ENCODE results near the gene ZCCHC14.
"Not testable (repeated sequence)": the region's sequence is repeated elsewhere in the genome, so short reads cannot be mapped to it uniquely, and the experiment has no call there.

The ZCCHC14 gene

GRCh38 chr16:87391324-87391949, 101.4 kb downstream of the ZCCHC14 start:
- Histone ChIP-seq H3K4me1 (ENCODE audit: control insufficient read depth, insufficient read depth, low read length) (peaks cover 21% of the 10 kb centered on the region), H3K27ac (ENCODE audit: low read depth, low read length) (peak overlapping the region; percentile 98), H3K36me3 (ENCODE audit: control insufficient read depth, insufficient read depth, low read length) (no peaks in the 10 kb centered on the region), H3K27me3 (ENCODE audit: control insufficient read depth, insufficient read depth, low read length) (no peaks in the 10 kb centered on the region), H3K9ac (ENCODE audit: low read length) (peak overlapping the region; percentile 60), H3K4me3 (ENCODE audit: low read length) (peak overlapping the region; percentile 69)

- H3K9ac ChIP-seq (ENCODE audit: low read length) = peak overlapping the region; percentile 33
- no peaks in the 10 kb centered on the region for H3K27me3 ChIP-seq (ENCODE audit: control insufficient read depth, insufficient read depth, low read length)
- H3K27ac ChIP-seq (ENCODE audit: low read depth, low read length) = peak overlapping the region; percentile 98
- peak overlapping the region; percentile 69 for H3K4me3 ChIP-seq (ENCODE audit: low read length)
- H3K4me1 ChIP-seq (ENCODE audit: control insufficient read depth, insufficient read depth, low read length) = peaks cover 21% of the 10 kb centered on the region
- H3K36me3 ChIP-seq (ENCODE audit: control insufficient read depth, insufficient read depth, low read length) = no peaks in the 10 kb centered on the region
These were observed 102.0 kb downstream of the ZCCHC14 start for GRCh38 chr16:87390641-87391323.

DNA sequence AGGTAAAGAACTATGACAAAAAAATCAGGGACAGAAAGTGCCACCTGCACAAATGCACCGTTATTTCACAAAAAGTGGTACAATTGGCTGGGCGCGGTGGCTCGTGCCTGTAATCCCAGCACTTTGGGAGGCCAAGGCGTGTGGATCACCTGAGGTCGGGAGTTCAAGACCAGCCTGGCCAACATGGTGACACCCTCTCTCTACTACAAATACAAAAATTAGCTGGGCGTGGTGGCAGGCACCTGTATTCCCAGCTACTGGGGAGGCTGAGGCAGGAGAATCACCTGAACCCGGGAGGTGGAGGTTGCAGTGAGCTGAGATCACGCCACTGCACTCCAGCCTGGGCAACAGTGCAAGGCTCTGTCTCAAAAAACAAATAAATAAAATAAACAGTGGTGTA, 102.9 kb downstream of the ZCCHC14 start:
- H3K9ac ChIP-seq (ENCODE audit: low read length); H3K36me3 ChIP-seq (ENCODE audit: control insufficient read depth, insufficient read depth, low read length); H3K4me3 ChIP-seq (ENCODE audit: low read length); H3K27ac ChIP-seq (ENCODE audit: low read depth, low read length); H3K27me3 ChIP-seq (ENCODE audit: control insufficient read depth, insufficient read depth, low read length): not testable (repeated sequence)
- peaks cover 19% of the 10 kb centered on the region for H3K4me1 ChIP-seq (ENCODE audit: control insufficient read depth, insufficient read depth, low read length)

DNA sequence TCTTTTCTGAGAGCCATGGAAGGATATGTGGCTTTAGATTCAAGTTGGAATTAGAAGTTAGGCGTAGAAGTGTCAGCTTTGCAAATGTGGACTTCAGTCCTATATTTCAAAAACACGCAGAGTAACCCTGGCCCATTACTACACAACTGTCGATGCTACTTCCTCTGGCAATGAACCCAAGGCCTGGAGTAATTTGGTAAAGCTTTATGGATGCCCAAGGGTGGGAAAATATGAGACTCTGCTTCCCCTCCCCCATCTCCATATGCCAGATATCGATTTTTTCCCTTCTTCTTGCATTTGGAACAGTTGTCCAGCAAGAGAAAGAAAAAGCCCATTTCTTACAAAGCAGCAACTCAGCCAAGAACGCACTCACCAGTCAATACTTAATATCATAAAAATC, 103.6 kb downstream of the ZCCHC14 start:
- peaks cover 19% of the 10 kb centered on the region for H3K4me1 ChIP-seq (ENCODE audit: control insufficient read depth, insufficient read depth, low read length)
- no peak overlapping the region for H3K9ac ChIP-seq (ENCODE audit: low read length)
- H3K36me3 ChIP-seq (ENCODE audit: control insufficient read depth, insufficient read depth, low read length) = no peaks in the 10 kb centered on the region
- no peak overlapping the region for H3K27ac ChIP-seq (ENCODE audit: low read depth, low read length)
- H3K4me3 ChIP-seq (ENCODE audit: low read length) = no peak overlapping the region
- no peaks in the 10 kb centered on the region for H3K27me3 ChIP-seq (ENCODE audit: control insufficient read depth, insufficient read depth, low read length)

DNA sequence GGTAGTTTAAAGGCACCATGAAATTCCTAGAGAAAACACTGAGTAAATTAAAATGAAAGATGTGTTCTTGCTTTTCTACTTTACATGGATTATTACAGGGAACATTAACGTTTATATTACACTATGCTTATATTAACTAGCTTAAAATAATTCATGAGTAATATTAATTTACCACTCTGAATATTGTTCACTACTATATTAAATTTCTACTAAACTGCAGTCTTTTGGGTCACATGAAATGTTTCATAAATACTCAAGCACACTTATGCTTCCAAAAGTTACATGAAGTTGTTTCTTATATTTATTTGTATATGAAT, 104.0 kb downstream of the ZCCHC14 start:
- no peak overlapping the region for H3K9ac ChIP-seq (ENCODE audit: low read length)
- H3K27ac ChIP-seq (ENCODE audit: low read depth, low read length) = peak overlapping the region; percentile 85
- H3K27me3 ChIP-seq (ENCODE audit: control insufficient read depth, insufficient read depth, low read length) = no peaks in the 10 kb centered on the region
- H3K4me3 ChIP-seq (ENCODE audit: low read length) = no peak overlapping the region
- no peaks in the 10 kb centered on the region for H3K36me3 ChIP-seq (ENCODE audit: control insufficient read depth, insufficient read depth, low read length)
- peaks cover 17% of the 10 kb centered on the region for H3K4me1 ChIP-seq (ENCODE audit: control insufficient read depth, insufficient read depth, low read length)

- H3K4me3 ChIP-seq (ENCODE audit: low read length) = peak overlapping the region; percentile 44
- H3K27ac ChIP-seq (ENCODE audit: low read depth, low read length) = peak overlapping the region; percentile 85
- H3K36me3 ChIP-seq (ENCODE audit: control insufficient read depth, insufficient read depth, low read length) = no peaks in the 10 kb centered on the region
- no peaks in the 10 kb centered on the region for H3K27me3 ChIP-seq (ENCODE audit: control insufficient read depth, insufficient read depth, low read length)
- H3K9ac ChIP-seq (ENCODE audit: low read length) = no peak overlapping the region
- peaks cover 12% of the 10 kb centered on the region for H3K4me1 ChIP-seq (ENCODE audit: control insufficient read depth, insufficient read depth, low read length)
These were observed 104.6 kb downstream of the ZCCHC14 start for GRCh38 chr16:87387942-87388817.

DNA sequence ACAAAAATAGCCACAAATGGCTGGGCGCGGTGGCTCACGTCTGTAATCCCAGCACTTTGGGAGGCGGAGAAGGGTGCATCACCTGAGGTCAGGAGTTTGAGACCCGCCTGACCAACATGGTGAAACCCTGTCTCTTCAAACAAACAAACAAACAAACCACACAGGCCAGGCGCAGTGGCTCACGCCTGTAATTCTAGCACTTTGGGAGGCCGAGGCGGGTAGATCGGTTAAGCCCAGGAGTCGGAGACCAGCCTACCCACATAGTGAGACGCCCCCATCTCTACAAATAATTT, 108.0 kb downstream of the ZCCHC14 start:
- not testable (repeated sequence) for H3K36me3 ChIP-seq (ENCODE audit: control insufficient read depth, insufficient read depth, low read length); H3K27me3 ChIP-seq (ENCODE audit: control insufficient read depth, insufficient read depth, low read length); H3K27ac ChIP-seq (ENCODE audit: low read depth, low read length); H3K9ac ChIP-seq (ENCODE audit: low read length)
- peaks cover 28% of the 10 kb centered on the region for H3K4me1 ChIP-seq (ENCODE audit: control insufficient read depth, insufficient read depth, low read length)
- peak overlapping the region; percentile 86 for H3K4me3 ChIP-seq (ENCODE audit: low read length)

- Histone ChIP-seq H3K27ac (ENCODE audit: low read depth, low read length) (peak overlapping the region; percentile 95), H3K4me3 (ENCODE audit: low read length) (peak overlapping the region; percentile 86), H3K9ac (ENCODE audit: low read length) (peak overlapping the region; percentile 77), H3K36me3 (ENCODE audit: control insufficient read depth, insufficient read depth, low read length) (no peaks in the 10 kb centered on the region), H3K27me3 (ENCODE audit: control insufficient read depth, insufficient read depth, low read length) (no peaks in the 10 kb centered on the region), H3K4me1 (ENCODE audit: control insufficient read depth, insufficient read depth, low read length) (peaks cover 28% of the 10 kb centered on the region)
These were observed 108.5 kb downstream of the ZCCHC14 start for GRCh38 chr16:87384162-87384874.

DNA sequence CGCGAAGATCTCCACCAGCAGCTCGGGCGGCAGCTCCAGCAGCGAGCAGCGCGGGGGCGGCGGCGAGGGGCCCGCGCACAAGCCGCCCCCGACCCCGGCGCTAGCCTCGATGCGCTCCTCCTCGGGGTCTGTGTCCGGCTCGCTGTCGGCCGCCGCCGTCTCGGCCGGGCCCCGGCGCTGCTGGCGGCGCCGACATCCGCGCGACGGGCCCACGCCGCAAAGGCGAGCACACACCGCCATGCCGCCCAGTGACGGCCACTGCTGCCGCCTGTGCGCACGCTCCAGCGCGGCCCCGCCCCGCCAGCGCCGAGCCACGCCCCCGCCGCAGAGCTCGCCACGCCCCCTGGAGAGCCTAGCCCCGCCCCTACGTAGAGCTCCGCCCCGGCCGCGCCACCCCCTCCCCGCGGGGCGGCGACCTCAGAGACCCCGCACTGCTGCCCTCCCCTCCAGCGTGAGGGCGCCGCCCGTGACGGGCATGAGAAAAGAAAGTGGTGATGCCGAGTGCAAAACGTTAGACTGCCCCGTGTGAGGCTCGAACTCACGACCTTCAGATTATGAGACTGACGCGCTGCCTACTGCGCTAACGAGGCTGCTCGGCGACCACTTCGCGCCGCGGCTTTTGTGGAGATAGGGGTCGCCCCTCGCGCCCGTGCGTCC, 109.2 kb downstream of the ZCCHC14 start, which contains the start of gene FBXO31:
TSS of gene FBXO31 (minus strand) at position 272 of the 657 bp plus-strand sequence. CDS start at position 240, 32 bp downstream.
- H3K9ac ChIP-seq (ENCODE audit: low read length) = peak within 1 kb of the TSS; percentile 77
- H3K27me3 ChIP-seq (ENCODE audit: control insufficient read depth, insufficient read depth, low read length) = no peaks in the 10 kb centered on the region
- peaks cover 27% of the 10 kb centered on the region for H3K4me1 ChIP-seq (ENCODE audit: control insufficient read depth, insufficient read depth, low read length)
- peak within 1 kb of the TSS; percentile 86 for H3K4me3 ChIP-seq (ENCODE audit: low read length)
- peak within 1 kb of the TSS; percentile 95 for H3K27ac ChIP-seq (ENCODE audit: low read depth, low read length)
- no peaks in the 10 kb centered on the region for H3K36me3 ChIP-seq (ENCODE audit: control insufficient read depth, insufficient read depth, low read length)

GRCh38 chr16:87382023-87382785, 110.6 kb downstream of the ZCCHC14 start:
- Histone ChIP-seq H3K4me1 (ENCODE audit: control insufficient read depth, insufficient read depth, low read length) (peaks cover 17% of the 10 kb centered on the region), H3K27me3 (ENCODE audit: control insufficient read depth, insufficient read depth, low read length) (no peaks in the 10 kb centered on the region), H3K9ac (ENCODE audit: low read length) (peak overlapping the region; percentile 56), H3K4me3 (ENCODE audit: low read length) (peak overlapping the region; percentile 86), H3K27ac (ENCODE audit: low read depth, low read length) (peak overlapping the region; percentile 95), H3K36me3 (ENCODE audit: control insufficient read depth, insufficient read depth, low read length) (no peaks in the 10 kb centered on the region)

GRCh38 chr16:87380881-87381280, 111.9 kb downstream of the ZCCHC14 start:
- peaks cover 17% of the 10 kb centered on the region for H3K4me1 ChIP-seq (ENCODE audit: control insufficient read depth, insufficient read depth, low read length)

More at GRCh38 chr16:87380881-87381280, 111.9 kb downstream of the ZCCHC14 start:
- no peaks in the 10 kb centered on the region for H3K36me3 ChIP-seq (ENCODE audit: control insufficient read depth, insufficient read depth, low read length)
- peak overlapping the region; percentile 66 for H3K27ac ChIP-seq (ENCODE audit: low read depth, low read length)
- H3K4me3 ChIP-seq (ENCODE audit: low read length) = peak overlapping the region; percentile 51
- H3K27me3 ChIP-seq (ENCODE audit: control insufficient read depth, insufficient read depth, low read length) = no peaks in the 10 kb centered on the region
- no peak overlapping the region for H3K9ac ChIP-seq (ENCODE audit: low read length)

Data from rectal smooth muscle tissue (tissue), 1 donor.